ENCODE data around the gene HACD3.

Gene HACD3

DNA sequence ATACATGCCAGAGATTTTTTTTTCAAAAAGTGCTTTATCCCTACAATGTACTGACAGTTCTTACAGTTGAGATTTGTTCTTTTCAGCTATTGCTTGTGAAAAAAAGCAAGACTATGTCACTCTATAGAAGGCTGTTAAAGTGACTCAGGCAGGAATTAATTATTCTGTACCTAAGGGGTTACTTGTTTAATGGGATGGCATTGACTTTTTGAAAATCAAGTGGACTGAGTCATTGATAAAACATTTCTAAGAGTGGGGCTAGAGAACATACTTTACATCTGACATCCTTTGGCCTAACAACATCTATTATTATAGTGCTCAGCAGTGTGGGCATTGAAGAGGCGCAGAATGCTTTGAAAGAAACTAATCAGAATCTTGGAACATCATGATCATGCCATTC is 46.4 kb downstream of the HACD3 start:
- Histone ChIP-seq H3K27ac (ENCODE audit: low read depth, low read length) (no peak overlapping the region), H3K4me1 (ENCODE audit: control insufficient read depth, insufficient read depth, low read length) (no peaks in the 10 kb centered on the region), H3K36me3 (ENCODE audit: control insufficient read depth, insufficient read depth, low read length) (peaks cover 82% of the 10 kb centered on the region), H3K9ac (ENCODE audit: low read depth, low read length) (no peak overlapping the region), H3K4me3 (ENCODE audit: low read depth, low read length) (no peak overlapping the region), H3K27me3 (ENCODE audit: control insufficient read depth, insufficient read depth, low read length) (no peaks in the 10 kb centered on the region), H3K9me3 (ENCODE audit: control insufficient read depth, insufficient read depth, low read length) (no peaks in the 10 kb centered on the region)

DNA sequence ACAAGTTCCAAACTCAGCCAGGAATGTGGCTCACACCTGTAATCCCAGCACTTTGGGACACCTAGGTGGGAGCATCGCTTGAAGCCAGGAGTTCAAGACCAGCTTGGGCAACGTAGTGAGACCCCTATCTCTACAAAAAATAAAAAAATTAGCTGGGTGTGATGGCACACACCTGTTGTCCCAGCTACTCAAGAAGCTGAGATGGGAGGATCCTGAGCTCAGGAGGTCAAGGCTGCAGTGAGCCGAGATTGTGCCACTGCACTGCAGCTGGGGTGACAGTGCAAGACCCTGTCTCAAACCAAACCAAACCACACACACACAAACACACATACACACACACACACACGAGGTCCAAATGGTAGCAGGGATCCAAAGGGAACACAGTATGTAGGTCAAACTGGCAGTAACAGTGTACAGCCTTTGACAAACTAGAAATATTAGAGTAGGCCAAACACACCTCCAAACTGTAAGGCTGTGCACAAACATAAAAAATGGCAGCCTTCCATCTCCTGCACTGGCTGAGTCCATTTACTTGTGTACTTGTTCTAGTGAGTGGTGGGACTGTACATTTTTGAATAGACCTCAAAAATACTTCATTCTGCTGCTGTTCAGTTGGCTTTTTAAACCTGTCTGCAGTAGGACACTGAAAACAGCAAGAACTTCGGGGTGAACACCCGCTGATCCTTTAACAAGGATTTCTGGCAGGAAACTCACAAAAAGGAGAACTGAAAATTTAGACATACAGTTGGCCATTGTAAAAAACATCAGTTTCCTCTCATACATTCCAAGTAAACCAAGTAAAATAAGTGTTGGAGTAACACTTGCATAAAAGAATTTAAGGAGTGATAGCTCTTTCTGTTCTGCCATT is 47.1 kb downstream of the HACD3 start:
- Histone ChIP-seq H3K27ac (ENCODE audit: low read depth, low read length) (peak overlapping the region; percentile 1), H3K9me3 (ENCODE audit: control insufficient read depth, insufficient read depth, low read length) (no peaks in the 10 kb centered on the region), H3K9ac (ENCODE audit: low read depth, low read length) (no peak overlapping the region), H3K36me3 (ENCODE audit: control insufficient read depth, insufficient read depth, low read length) (peaks cover 82% of the 10 kb centered on the region), H3K4me1 (ENCODE audit: control insufficient read depth, insufficient read depth, low read length) (no peaks in the 10 kb centered on the region), H3K27me3 (ENCODE audit: control insufficient read depth, insufficient read depth, low read length) (no peaks in the 10 kb centered on the region), H3K4me3 (ENCODE audit: low read depth, low read length) (no peak overlapping the region)

DNA sequence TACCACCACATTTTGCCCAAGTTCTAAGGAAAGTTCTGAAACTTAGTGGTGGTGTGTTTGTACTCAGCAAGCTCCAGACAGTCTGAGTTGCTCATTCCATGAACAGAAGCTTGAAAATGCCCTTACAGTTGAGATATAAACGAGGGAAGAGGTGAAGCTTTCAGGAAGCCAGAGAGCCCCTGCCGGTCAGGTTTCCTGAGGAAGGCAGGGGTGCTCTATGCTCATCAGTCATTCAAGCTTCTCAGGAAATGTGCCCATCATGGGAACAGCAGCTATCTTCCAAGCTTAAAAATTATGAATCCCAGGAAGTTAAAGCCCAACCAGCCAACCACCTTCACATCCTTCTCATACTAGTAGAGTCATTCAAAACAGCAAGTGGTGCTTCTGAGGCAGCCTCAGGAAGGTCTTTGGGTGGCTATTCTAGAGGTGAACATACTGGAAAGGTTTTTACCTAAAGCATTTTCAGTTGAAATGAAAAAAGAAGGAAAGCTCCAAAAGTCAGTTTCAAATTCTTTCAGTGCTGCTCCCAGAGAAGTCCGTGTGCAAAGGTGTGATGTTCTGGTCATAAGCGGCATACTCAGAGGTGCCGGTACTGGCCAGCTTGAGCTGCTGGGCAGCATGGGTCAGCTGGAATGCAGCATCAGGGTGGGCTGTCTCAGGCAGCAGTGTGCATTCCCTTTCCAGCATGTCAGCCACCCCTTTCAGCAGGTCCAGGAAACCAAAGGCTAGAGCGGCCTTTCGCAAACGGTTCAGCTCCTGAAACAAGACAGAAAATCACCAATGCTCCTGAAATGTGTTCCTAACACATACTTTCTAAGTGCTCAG is 48.9 kb downstream of the HACD3 start:
- Histone ChIP-seq H3K27me3 (ENCODE audit: control insufficient read depth, insufficient read depth, low read length) (no peaks in the 10 kb centered on the region), H3K27ac (ENCODE audit: low read depth, low read length) (peak overlapping the region; percentile 62), H3K4me3 (ENCODE audit: low read depth, low read length) (no peak overlapping the region), H3K36me3 (ENCODE audit: control insufficient read depth, insufficient read depth, low read length) (peaks cover 85% of the 10 kb centered on the region), H3K4me1 (ENCODE audit: control insufficient read depth, insufficient read depth, low read length) (no peaks in the 10 kb centered on the region), H3K9ac (ENCODE audit: low read depth, low read length) (no peak overlapping the region), H3K9me3 (ENCODE audit: control insufficient read depth, insufficient read depth, low read length) (no peaks in the 10 kb centered on the region)

DNA sequence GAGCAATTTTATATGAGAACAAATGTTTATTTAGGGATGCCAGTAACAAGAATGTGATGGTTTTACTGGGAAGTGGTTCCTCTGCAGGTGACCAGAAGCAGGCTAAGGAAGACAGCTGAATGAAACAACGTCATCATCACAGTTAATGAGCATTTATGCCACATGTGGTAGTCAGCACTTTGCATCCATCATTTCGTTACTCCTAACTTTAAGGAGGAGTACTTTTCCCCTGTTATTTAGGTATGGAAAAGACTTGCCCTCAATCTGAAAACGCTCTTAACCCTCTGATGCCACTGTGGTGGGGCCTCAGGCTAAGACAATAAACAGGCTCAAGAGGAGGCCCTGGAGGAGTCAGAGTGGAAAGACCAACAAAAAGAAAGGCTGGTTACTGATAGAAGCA is 49.5 kb downstream of the HACD3 start:
- H3K36me3 ChIP-seq (ENCODE audit: control insufficient read depth, insufficient read depth, low read length): peaks cover 86% of the 10 kb centered on the region
- no peak overlapping the region for H3K4me3 ChIP-seq (ENCODE audit: low read depth, low read length)
- H3K9ac ChIP-seq (ENCODE audit: low read depth, low read length): no peak overlapping the region
- H3K27ac ChIP-seq (ENCODE audit: low read depth, low read length): peak overlapping the region; percentile 62
- H3K4me1 ChIP-seq (ENCODE audit: control insufficient read depth, insufficient read depth, low read length): no peaks in the 10 kb centered on the region
- H3K9me3 ChIP-seq (ENCODE audit: control insufficient read depth, insufficient read depth, low read length): no peaks in the 10 kb centered on the region
- H3K27me3 ChIP-seq (ENCODE audit: control insufficient read depth, insufficient read depth, low read length): no peaks in the 10 kb centered on the region

DNA sequence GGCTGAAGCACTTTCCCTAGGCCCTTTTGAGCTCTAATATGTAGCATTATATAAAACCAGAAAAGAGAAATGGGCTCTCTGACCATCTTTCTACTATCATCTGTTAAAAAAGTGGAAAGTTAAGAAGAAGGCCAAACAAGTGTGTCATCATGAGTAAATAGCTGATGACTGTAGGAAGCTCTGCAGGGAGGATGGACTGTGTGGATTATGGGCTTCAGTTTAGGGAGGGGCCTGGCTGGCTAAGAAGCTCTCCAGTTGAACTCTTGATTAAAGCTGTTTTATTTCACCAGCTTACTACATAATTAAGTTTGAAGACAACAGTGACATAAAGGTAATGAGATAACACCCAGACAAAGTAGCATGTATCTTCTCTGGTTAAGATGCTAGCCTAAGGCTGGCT is 50.0 kb downstream of the HACD3 start:
- peaks cover 3% of the 10 kb centered on the region; the same call in 1 of the 2 replicates for H3K4me1 ChIP-seq (ENCODE audit: control insufficient read depth, insufficient read depth, low read length)
- no peak overlapping the region for H3K9ac ChIP-seq (ENCODE audit: low read depth, low read length)
- no peaks in the 10 kb centered on the region for H3K9me3 ChIP-seq (ENCODE audit: control insufficient read depth, insufficient read depth, low read length)
- H3K36me3 ChIP-seq (ENCODE audit: control insufficient read depth, insufficient read depth, low read length): peaks cover 91% of the 10 kb centered on the region
- no peaks in the 10 kb centered on the region for H3K27me3 ChIP-seq (ENCODE audit: control insufficient read depth, insufficient read depth, low read length)
- H3K4me3 ChIP-seq (ENCODE audit: low read depth, low read length): no peak overlapping the region
- H3K27ac ChIP-seq (ENCODE audit: low read depth, low read length): peak overlapping the region; percentile 62

DNA sequence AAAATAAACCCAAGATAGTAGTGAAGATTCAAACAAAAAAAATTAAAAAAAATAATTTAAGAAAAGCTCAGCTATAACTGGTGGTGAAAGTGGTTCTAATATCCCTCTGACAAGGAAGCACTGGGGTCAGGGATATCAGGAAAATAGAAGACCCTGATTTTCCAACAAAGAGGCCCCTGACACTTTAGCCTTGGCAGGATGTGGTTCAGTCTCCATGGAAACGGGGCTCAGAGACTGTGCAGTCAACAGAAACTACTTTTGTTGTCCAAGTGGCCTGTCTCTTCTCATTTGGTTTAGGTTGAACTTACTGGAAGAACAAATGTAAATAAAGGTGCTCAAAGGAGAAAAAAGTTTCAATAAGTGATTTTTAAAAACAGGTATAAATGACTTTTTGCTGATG is 53.4 kb downstream of the HACD3 start:
- Histone ChIP-seq H3K27me3 (ENCODE audit: control insufficient read depth, insufficient read depth, low read length) (no peaks in the 10 kb centered on the region), H3K4me1 (ENCODE audit: control insufficient read depth, insufficient read depth, low read length) (peaks cover 5% of the 10 kb centered on the region; the same call in 1 of the 2 replicates), H3K27ac (ENCODE audit: low read depth, low read length) (no peak overlapping the region), H3K9ac (ENCODE audit: low read depth, low read length) (no peak overlapping the region), H3K4me3 (ENCODE audit: low read depth, low read length) (no peak overlapping the region), H3K36me3 (ENCODE audit: control insufficient read depth, insufficient read depth, low read length) (peaks cover 92% of the 10 kb centered on the region), H3K9me3 (ENCODE audit: control insufficient read depth, insufficient read depth, low read length) (no peaks in the 10 kb centered on the region)

DNA sequence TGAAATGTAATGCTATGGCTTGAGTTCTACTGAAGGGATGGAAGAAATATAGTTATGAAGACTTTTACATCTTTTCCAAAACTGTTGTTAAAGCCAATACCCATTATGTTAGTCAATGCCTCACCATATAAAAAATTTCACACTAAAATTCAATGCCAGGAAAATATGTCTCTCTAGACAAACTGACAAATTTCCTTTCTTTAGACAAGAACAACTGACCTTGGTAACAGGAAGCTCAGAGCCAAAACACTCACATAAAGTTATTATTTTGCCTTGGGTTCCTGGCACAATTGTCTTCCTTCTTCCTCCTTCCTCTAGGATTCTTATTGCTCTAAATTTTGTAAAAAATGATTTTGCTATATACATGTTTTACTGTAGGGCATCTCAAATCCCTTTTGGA is 54.0 kb downstream of the HACD3 start:
- H3K9ac ChIP-seq (ENCODE audit: low read depth, low read length): no peak overlapping the region
- no peaks in the 10 kb centered on the region for H3K9me3 ChIP-seq (ENCODE audit: control insufficient read depth, insufficient read depth, low read length)
- H3K27ac ChIP-seq (ENCODE audit: low read depth, low read length): no peak overlapping the region
- H3K36me3 ChIP-seq (ENCODE audit: control insufficient read depth, insufficient read depth, low read length): peaks cover 92% of the 10 kb centered on the region
- no peak overlapping the region for H3K4me3 ChIP-seq (ENCODE audit: low read depth, low read length)
- no peaks in the 10 kb centered on the region for H3K27me3 ChIP-seq (ENCODE audit: control insufficient read depth, insufficient read depth, low read length)
- H3K4me1 ChIP-seq (ENCODE audit: control insufficient read depth, insufficient read depth, low read length): peaks cover 5% of the 10 kb centered on the region; the same call in 1 of the 2 replicates

DNA sequence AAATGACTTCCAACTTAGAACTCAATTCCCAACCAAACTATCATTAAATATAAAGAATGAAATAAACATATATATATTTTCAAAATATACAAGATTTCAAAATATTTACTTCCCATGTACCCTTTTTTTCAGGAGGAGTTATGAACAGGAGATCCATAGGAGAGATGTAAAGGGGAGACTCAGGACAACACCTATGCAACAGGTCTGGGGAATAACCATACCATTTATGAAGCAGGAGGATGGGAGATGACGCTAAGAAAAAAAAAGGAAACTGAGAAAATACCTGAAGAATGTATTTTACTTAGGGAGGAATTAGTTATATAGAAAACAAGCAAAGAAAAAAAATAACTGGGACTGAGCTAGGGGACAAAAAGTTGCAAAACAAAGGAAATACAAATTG is 56.8 kb downstream of the HACD3 start:
- Histone ChIP-seq H3K4me1 (ENCODE audit: control insufficient read depth, insufficient read depth, low read length) (peaks cover 5% of the 10 kb centered on the region; the same call in 1 of the 2 replicates), H3K27me3 (ENCODE audit: control insufficient read depth, insufficient read depth, low read length) (no peaks in the 10 kb centered on the region), H3K36me3 (ENCODE audit: control insufficient read depth, insufficient read depth, low read length) (peaks cover 94% of the 10 kb centered on the region)

DNA sequence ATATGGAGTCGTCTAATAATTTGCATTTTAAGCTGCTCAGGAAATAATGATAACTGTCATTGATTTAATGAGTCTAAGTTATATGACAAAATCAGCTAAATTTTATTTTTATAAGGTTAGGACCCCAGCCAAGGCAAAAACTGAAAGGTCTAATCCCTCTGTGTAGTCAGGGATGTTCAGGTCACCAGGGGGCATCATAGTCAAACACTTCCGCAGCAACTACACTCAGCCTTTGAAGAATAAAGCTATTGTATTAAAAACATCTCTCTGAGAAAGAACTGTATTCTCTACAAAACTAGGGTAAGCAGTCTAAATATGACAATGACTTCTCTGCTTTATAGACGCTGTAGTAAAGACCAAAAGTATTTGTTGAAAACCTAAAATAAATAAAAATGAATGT is 65.7 kb downstream of the HACD3 start:
- H3K9ac ChIP-seq (ENCODE audit: low read depth, low read length): no peak overlapping the region
- no peak overlapping the region for H3K4me3 ChIP-seq (ENCODE audit: low read depth, low read length)
- H3K27ac ChIP-seq (ENCODE audit: low read depth, low read length): no peak overlapping the region
- H3K9me3 ChIP-seq (ENCODE audit: control insufficient read depth, insufficient read depth, low read length): no peaks in the 10 kb centered on the region
- H3K4me1 ChIP-seq (ENCODE audit: control insufficient read depth, insufficient read depth, low read length): no peaks in the 10 kb centered on the region
- H3K36me3 ChIP-seq (ENCODE audit: control insufficient read depth, insufficient read depth, low read length): peaks cover 81% of the 10 kb centered on the region
- H3K27me3 ChIP-seq (ENCODE audit: control insufficient read depth, insufficient read depth, low read length): no peaks in the 10 kb centered on the region

More for the DNA sequence above, 56.8 kb downstream of the HACD3 start:
- Histone ChIP-seq H3K27ac (ENCODE audit: low read depth, low read length) (no peak overlapping the region), H3K9ac (ENCODE audit: low read depth, low read length) (no peak overlapping the region), H3K9me3 (ENCODE audit: control insufficient read depth, insufficient read depth, low read length) (no peaks in the 10 kb centered on the region), H3K4me3 (ENCODE audit: low read depth, low read length) (no peak overlapping the region)

DNA sequence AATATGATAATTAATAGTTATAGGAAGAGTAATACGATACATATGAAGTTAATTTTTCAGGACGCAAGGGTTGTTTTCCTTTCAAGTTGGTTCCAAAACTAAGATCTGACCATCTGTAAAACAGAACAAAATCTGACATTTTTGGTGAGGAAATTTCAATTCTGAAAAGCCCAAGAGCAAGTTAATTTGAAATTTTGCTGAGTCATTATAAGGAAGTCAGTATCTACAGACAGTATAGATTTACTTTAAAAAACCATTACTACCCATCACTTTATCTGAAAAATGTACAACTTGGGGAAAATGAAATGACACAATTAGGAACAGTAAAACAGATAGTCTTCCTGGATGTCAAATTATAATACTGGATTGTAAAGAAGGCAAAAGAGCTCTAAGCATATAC is 68.2 kb downstream of the HACD3 start:
- Histone ChIP-seq H3K4me3 (ENCODE audit: low read depth, low read length) (no peak overlapping the region), H3K9ac (ENCODE audit: low read depth, low read length) (no peak overlapping the region; the same call in 1 of the 2 replicates), H3K9me3 (ENCODE audit: control insufficient read depth, insufficient read depth, low read length) (no peaks in the 10 kb centered on the region), H3K27me3 (ENCODE audit: control insufficient read depth, insufficient read depth, low read length) (no peaks in the 10 kb centered on the region), H3K4me1 (ENCODE audit: control insufficient read depth, insufficient read depth, low read length) (no peaks in the 10 kb centered on the region), H3K36me3 (ENCODE audit: control insufficient read depth, insufficient read depth, low read length) (peaks cover 78% of the 10 kb centered on the region), H3K27ac (ENCODE audit: low read depth, low read length) (no peak overlapping the region)

DNA sequence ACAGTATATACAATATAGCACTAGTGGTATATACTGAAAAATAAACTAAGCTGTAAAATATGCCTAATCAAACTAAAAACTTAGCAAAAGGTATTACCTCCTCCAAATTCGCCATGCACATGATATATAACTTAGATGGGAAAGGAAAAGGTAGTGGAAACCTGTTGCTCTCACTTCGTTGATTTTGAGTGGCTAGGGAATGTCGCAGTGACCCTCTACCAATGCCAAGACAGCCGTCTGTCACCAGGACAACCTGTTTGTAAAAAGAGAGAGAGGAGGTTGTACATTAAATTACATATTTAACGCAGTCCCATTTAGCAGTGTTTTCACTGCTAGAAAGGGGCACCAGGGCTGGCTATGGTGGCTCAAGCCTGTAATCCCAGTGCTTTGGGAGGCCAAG is 69.4 kb downstream of the HACD3 start:
- H3K27ac ChIP-seq (ENCODE audit: low read depth, low read length): no peak overlapping the region
- no peak overlapping the region for H3K9ac ChIP-seq (ENCODE audit: low read depth, low read length)
- H3K4me3 ChIP-seq (ENCODE audit: low read depth, low read length): no peak overlapping the region
- no peaks in the 10 kb centered on the region for H3K27me3 ChIP-seq (ENCODE audit: control insufficient read depth, insufficient read depth, low read length)
- no peaks in the 10 kb centered on the region for H3K9me3 ChIP-seq (ENCODE audit: control insufficient read depth, insufficient read depth, low read length)
- peaks cover 82% of the 10 kb centered on the region for H3K36me3 ChIP-seq (ENCODE audit: control insufficient read depth, insufficient read depth, low read length)
- no peaks in the 10 kb centered on the region for H3K4me1 ChIP-seq (ENCODE audit: control insufficient read depth, insufficient read depth, low read length)

Measured in HUES48 (cell line).